ENCODE results near the gene GSK3B.

GSK3B gene

GRCh38 chr3:119930286-119930685 lies 164.0 kb downstream of the GSK3B start:
- Histone ChIP-seq H3K27me3 (ENCODE audit: control insufficient read depth in 3 of 3, insufficient read depth in 3 of 3, low read depth in 1 of 3, low read length in 3 of 3) (no peaks in the 10 kb centered on the region), H3K4ac (ENCODE audit: low read length) (no peak overlapping the region), H3K27ac (replicated peaks; ENCODE audit: low read length) (no peak overlapping the region), H2BK12ac (ENCODE audit: low read length) (no peak overlapping the region), H3K23ac (ENCODE audit: low read depth, low read length, poor library complexity) (no peak overlapping the region), H3K4me1 (ENCODE audit: control insufficient read depth in 2 of 2, insufficient read depth in 1 of 2, low read depth in 1 of 2, low read length in 2 of 2) (no peaks in the 10 kb centered on the region), H3K14ac (ENCODE audit: low read length) (no peak overlapping the region), H2AK5ac (ENCODE audit: low read depth, low read length) (no peak overlapping the region), H4K8ac (ENCODE audit: low read depth, low read length) (no peak overlapping the region), H3K9ac (ENCODE audit: low read depth, low read length, poor library complexity) (no peak overlapping the region), H2BK15ac (ENCODE audit: low read length) (no peak overlapping the region), H4K91ac (ENCODE audit: low read depth, low read length, poor library complexity) (no peak overlapping the region), H3K4me2 (ENCODE audit: insufficient read depth, low read length, poor library complexity, severe bottlenecking) (no peak overlapping the region), H3K36me3 (replicated peaks in 1 of 2; ENCODE audit: control insufficient read depth in 2 of 2, insufficient read depth in 2 of 2, low read length in 2 of 2) (no peaks in the 10 kb centered on the region), H3K18ac (ENCODE audit: low read length) (no peak overlapping the region), H2BK5ac (ENCODE audit: low read length) (no peak overlapping the region), H3K4me3 (ENCODE audit: low read length in 2 of 2) (no peak overlapping the region), H2AFZ (ENCODE audit: low read length) (no peak overlapping the region), H2BK120ac (ENCODE audit: low read depth, low read length) (no peak overlapping the region), H3K79me1 (ENCODE audit: low read depth, low read length) (no peaks in the 10 kb centered on the region), H3K9me3 (replicated peaks in 1 of 2; ENCODE audit: control insufficient read depth in 2 of 2, insufficient read depth in 1 of 2, low read depth in 1 of 2, low read length in 2 of 2) (peaks cover 0 to under 1% of the 10 kb centered on the region in 2 donors)
- DNase-seq (ENCODE audit: low spot score): no peak
- WGBS, 2 donors (ENCODE audit: extremely low coverage in 2 of 2, insufficient read length in 2 of 2, insufficient replicate concordance in 1 of 2): no CpG with 5 or more reads among the region's 1 CpG

GRCh38 chr3:119927190-119927589 lies 167.1 kb downstream of the GSK3B start:
- no peak overlapping the region for H2BK15ac ChIP-seq (ENCODE audit: low read length)
- H2AFZ ChIP-seq (ENCODE audit: low read length): no peak overlapping the region
- H3K4me3 ChIP-seq (ENCODE audit: low read length in 2 of 2): no peak overlapping the region
- no peak for DNase-seq (ENCODE audit: low spot score)
- H2BK5ac ChIP-seq (ENCODE audit: low read length): no peak overlapping the region
- no peak overlapping the region for H3K9ac ChIP-seq (ENCODE audit: low read depth, low read length, poor library complexity)
- H3K4ac ChIP-seq (ENCODE audit: low read length): no peak overlapping the region
- no peak overlapping the region for H2AK5ac ChIP-seq (ENCODE audit: low read depth, low read length)
- no peak overlapping the region for H4K8ac ChIP-seq (ENCODE audit: low read depth, low read length)
- no peak overlapping the region for H3K18ac ChIP-seq (ENCODE audit: low read length)
- H2BK12ac ChIP-seq (ENCODE audit: low read length): no peak overlapping the region
- no peaks in the 10 kb centered on the region for H3K4me1 ChIP-seq (ENCODE audit: control insufficient read depth in 2 of 2, insufficient read depth in 1 of 2, low read depth in 1 of 2, low read length in 2 of 2)
- no peak overlapping the region for H2BK120ac ChIP-seq (ENCODE audit: low read depth, low read length)
- H3K27me3 ChIP-seq (ENCODE audit: control insufficient read depth in 3 of 3, insufficient read depth in 3 of 3, low read depth in 1 of 3, low read length in 3 of 3): no peaks in the 10 kb centered on the region
- no peaks in the 10 kb centered on the region for H3K79me1 ChIP-seq (ENCODE audit: low read depth, low read length)
- no peak overlapping the region for H4K91ac ChIP-seq (ENCODE audit: low read depth, low read length, poor library complexity)
- H3K27ac ChIP-seq (replicated peaks; ENCODE audit: low read length): no peak overlapping the region
- H3K9me3 ChIP-seq (replicated peaks in 1 of 2; ENCODE audit: control insufficient read depth in 2 of 2, insufficient read depth in 1 of 2, low read depth in 1 of 2, low read length in 2 of 2): peaks cover 0 to 6% of the 10 kb centered on the region in 2 donors
- H3K14ac ChIP-seq (ENCODE audit: low read length): no peak overlapping the region
- H3K23ac ChIP-seq (ENCODE audit: low read depth, low read length, poor library complexity): no peak overlapping the region
- WGBS, 2 donors (ENCODE audit: extremely low coverage in 2 of 2, insufficient read length in 2 of 2, insufficient replicate concordance in 1 of 2): no CpG with 5 or more reads among the region's 2 CpGs
- no peaks in the 10 kb centered on the region for H3K36me3 ChIP-seq (replicated peaks in 1 of 2; ENCODE audit: control insufficient read depth in 2 of 2, insufficient read depth in 2 of 2, low read length in 2 of 2)
- H3K4me2 ChIP-seq (ENCODE audit: insufficient read depth, low read length, poor library complexity, severe bottlenecking): no peak overlapping the region

- Histone ChIP-seq H3K9ac (ENCODE audit: low read depth, low read length, poor library complexity) (no peak overlapping the region), H2AFZ (ENCODE audit: low read length) (no peak overlapping the region), H3K4me2 (ENCODE audit: insufficient read depth, low read length, poor library complexity, severe bottlenecking) (no peak overlapping the region), H3K4ac (ENCODE audit: low read length) (no peak overlapping the region), H3K4me1 (ENCODE audit: control insufficient read depth in 2 of 2, insufficient read depth in 1 of 2, low read depth in 1 of 2, low read length in 2 of 2) (no peaks in the 10 kb centered on the region), H4K8ac (ENCODE audit: low read depth, low read length) (no peak overlapping the region), H4K91ac (ENCODE audit: low read depth, low read length, poor library complexity) (no peak overlapping the region), H3K4me3 (ENCODE audit: low read length in 2 of 2) (no peak overlapping the region), H2BK5ac (ENCODE audit: low read length) (no peak overlapping the region), H2BK120ac (ENCODE audit: low read depth, low read length) (no peak overlapping the region), H3K36me3 (replicated peaks in 1 of 2; ENCODE audit: control insufficient read depth in 2 of 2, insufficient read depth in 2 of 2, low read length in 2 of 2) (peaks cover 5 to 24% of the 10 kb centered on the region in 2 donors), H3K9me3 (replicated peaks in 1 of 2; ENCODE audit: control insufficient read depth in 2 of 2, insufficient read depth in 1 of 2, low read depth in 1 of 2, low read length in 2 of 2) (peaks cover 2 to 29% of the 10 kb centered on the region in 2 donors), H3K14ac (ENCODE audit: low read length) (no peak overlapping the region), H3K79me1 (ENCODE audit: low read depth, low read length) (no peaks in the 10 kb centered on the region), H2BK12ac (ENCODE audit: low read length) (no peak overlapping the region), H3K23ac (ENCODE audit: low read depth, low read length, poor library complexity) (no peak overlapping the region), H2BK15ac (ENCODE audit: low read length) (no peak overlapping the region), H2AK5ac (ENCODE audit: low read depth, low read length) (no peak overlapping the region), H3K27me3 (ENCODE audit: control insufficient read depth in 3 of 3, insufficient read depth in 3 of 3, low read depth in 1 of 3, low read length in 3 of 3) (no peaks in the 10 kb centered on the region), H3K27ac (replicated peaks; ENCODE audit: low read length) (no peak overlapping the region), H3K18ac (ENCODE audit: low read length) (no peak overlapping the region)
- WGBS, 2 donors (ENCODE audit: extremely low coverage in 2 of 2, insufficient read length in 2 of 2, insufficient replicate concordance in 1 of 2): no CpG with 5 or more reads among the region's 7 CpGs
- no peak for DNase-seq (ENCODE audit: low spot score)
Observed at GRCh38 chr3:119924111-119925094, 169.8 kb downstream of the GSK3B start.
